Type B pancreatic cell (in vitro differentiated cells): ENCODE measurements around the gene CASP5. TPM values are rescaled to one million over a fixed set of nuclear protein-coding genes. Genes with fewer than 3 reads are reported as not detected.
"Not testable (repeated sequence)": the region's sequence is repeated elsewhere in the genome, so short reads cannot be mapped to it uniquely, and the experiment has no call there.

ENCODE experiments used
- DNase-seq: peaks from one replicate; pipeline ENCODE4 v3.0.0; 2021; ENCODE audit warnings: mixed read lengths; ENCODE audit not compliant: unreplicated experiment; ENCODE audit errors: extremely low spot score
- H3K27ac Mint-ChIP-seq: 2 replicates; pipeline ENCODE4 v1.8.0; 2021; ENCODE audit warnings: mild to moderate bottlenecking, mixed read lengths
- H3K27me3 Mint-ChIP-seq: 2 replicates; pipeline ENCODE4 v1.8.0; 2021; ENCODE audit warnings: mixed read lengths
- H3K36me3 Mint-ChIP-seq: 2 replicates; pipeline ENCODE4 v1.8.0; 2021; ENCODE audit warnings: mixed read lengths
- H3K4me1 Mint-ChIP-seq: one replicate; pipeline ENCODE4 v1.8.0; 2021; ENCODE audit warnings: mixed read lengths; ENCODE audit not compliant: unreplicated experiment
- H3K4me3 Mint-ChIP-seq: 2 replicates; pipeline ENCODE4 v1.8.0; 2021; ENCODE audit warnings: mild to moderate bottlenecking, mixed read lengths
- H3K9me3 Mint-ChIP-seq: 2 replicates; pipeline ENCODE4 v1.8.0; 2021; ENCODE audit warnings: mixed read lengths
- CTCF ChIP-seq: fragments of 200-600 bp; sonication (generic); conservative IDR thresholded peaks from 2 replicates; pipeline ENCODE4 v1.5.0; 2021; ENCODE audit warnings: antibody characterized with exemption, mild to moderate bottlenecking
- total RNA-seq: library from RNA; stranded (reverse); gene quantifications from 2 replicates; pipeline ENCODE4 v1.2.1, GENCODE V29; 2021; ENCODE audit warnings: low replicate concordance

The CASP5 gene
- total RNA-seq, 1 donor from 2014 or later: not detected

GRCh38 chr11:105046898-105047579 lies 24.1 kb upstream of the CASP5 start:
- Mint-ChIP-seq H3K9me3 (no peaks in the 10 kb centered on the region), H3K4me3 (no peak overlapping the region), H3K36me3 (no peaks in the 10 kb centered on the region), H3K27ac (no peak overlapping the region), H3K4me1 (peaks cover 11% of the 10 kb centered on the region), H3K27me3 (no peaks in the 10 kb centered on the region)
- no peak for DNase-seq
- no peak for TF ChIP-seq CTCF

GRCh38 chr11:105045676-105046296 lies 22.8 kb upstream of the CASP5 start:
- no peaks in the 10 kb centered on the region for H3K36me3 Mint-ChIP-seq
- H3K4me1 Mint-ChIP-seq: peaks cover 11% of the 10 kb centered on the region
- H3K4me3 Mint-ChIP-seq: no peak overlapping the region
- H3K27ac Mint-ChIP-seq: no peak overlapping the region
- DNase-seq: no peak
- H3K9me3 Mint-ChIP-seq: no peaks in the 10 kb centered on the region
- no peak for TF ChIP-seq CTCF
- H3K27me3 Mint-ChIP-seq: no peaks in the 10 kb centered on the region

- H3K9me3 Mint-ChIP-seq: not testable (repeated sequence)
- H3K27ac Mint-ChIP-seq: peak within 1 kb of the TSS; percentile 70
- H3K4me3 Mint-ChIP-seq: peak within 1 kb of the TSS; percentile 78
Measured at GRCh38 chr11:105044557-105045524, 21.9 kb upstream of the CASP5 start, which contains the start of gene CARD16. Gene CARD16 (minus strand): TSS chr11:105045335. CDS start chr11:105045297, 38 bp downstream.

GRCh38 chr11:105042178-105042577 lies 19.2 kb upstream of the CASP5 start:
- no peak for DNase-seq
- Mint-ChIP-seq H3K9me3 (no peaks in the 10 kb centered on the region), H3K27me3 (no peaks in the 10 kb centered on the region), H3K4me1 (peaks cover 8% of the 10 kb centered on the region), H3K27ac (no peak overlapping the region), H3K4me3 (no peak overlapping the region), H3K36me3 (no peaks in the 10 kb centered on the region)
- TF ChIP-seq CTCF: no peak

More at GRCh38 chr11:105044557-105045524, 21.9 kb upstream of the CASP5 start, which contains the start of gene CARD16:
- not testable (repeated sequence) for H3K36me3 Mint-ChIP-seq, H3K27me3 Mint-ChIP-seq, DNase-seq
- peaks cover 11% of the 10 kb centered on the region for H3K4me1 Mint-ChIP-seq

- TF ChIP-seq CTCF: no peak
- Mint-ChIP-seq H3K27ac (no peak overlapping the region), H3K36me3 (no peaks in the 10 kb centered on the region), H3K9me3 (no peaks in the 10 kb centered on the region), H3K27me3 (no peaks in the 10 kb centered on the region), H3K4me1 (peaks cover 4% of the 10 kb centered on the region), H3K4me3 (no peak overlapping the region)
- no peak for DNase-seq
Measured at GRCh38 chr11:105040703-105041102, 17.7 kb upstream of the CASP5 start.
